ENCODE data around the gene ITPR3. TPM values are rescaled to one million over a fixed set of nuclear protein-coding genes. Genes with fewer than 3 reads are reported as not detected.
A peak's percentile ranks its signal among the peaks of the same experiment; 100 is the strongest.

The ITPR3 gene
- total RNA-seq, 1 experiment from 2014 or later, result 143 TPM

DNA sequence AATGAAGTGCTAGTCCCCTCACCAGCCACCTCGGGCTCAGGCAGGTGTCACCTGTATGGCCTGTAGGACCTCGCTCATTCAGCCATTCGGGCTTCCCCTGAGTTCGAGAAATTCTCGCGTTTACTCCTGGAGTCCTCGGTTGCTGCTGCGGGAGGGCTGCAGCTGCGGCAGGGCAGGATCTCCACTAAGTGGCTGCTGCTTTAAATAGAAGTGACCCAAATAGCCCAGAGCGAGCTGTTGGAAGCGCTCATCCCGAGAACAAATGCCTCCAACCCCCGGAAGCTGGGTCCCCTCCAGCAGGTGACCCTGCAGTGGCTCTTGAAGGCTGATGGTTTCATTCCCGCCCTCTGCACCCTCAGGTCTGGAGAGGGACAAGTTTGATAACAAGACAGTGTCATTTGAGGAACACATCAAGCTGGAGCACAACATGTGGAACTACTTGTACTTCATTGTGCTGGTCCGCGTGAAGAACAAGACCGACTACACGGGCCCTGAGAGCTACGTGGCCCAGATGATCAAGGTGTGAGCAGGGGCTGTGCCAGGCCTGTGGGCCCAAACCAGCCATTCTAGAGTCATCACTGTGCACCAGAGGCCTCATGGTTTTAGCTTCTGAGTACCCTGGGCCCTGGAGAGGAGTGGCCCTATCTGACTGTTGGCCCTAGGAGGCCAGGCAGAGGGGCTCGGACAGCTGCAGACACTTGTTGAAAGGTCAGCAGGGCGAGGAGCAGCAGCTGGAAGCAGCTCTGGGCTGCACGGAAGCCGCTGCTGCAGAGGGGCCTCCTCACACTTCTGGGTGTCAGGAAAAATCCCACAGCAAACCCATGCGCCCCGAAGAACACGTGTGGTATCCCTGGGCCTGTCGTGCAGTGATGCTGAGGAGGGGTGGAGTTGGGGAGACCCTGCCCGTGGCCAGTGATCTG lies 72.3 kb downstream of the ITPR3 start:
- H3K4me1 Mint-ChIP-seq (ENCODE audit: low read depth, unreplicated experiment), result peaks cover 9% of the 10 kb centered on the region
- TF ChIP-seq, protein P1, sequence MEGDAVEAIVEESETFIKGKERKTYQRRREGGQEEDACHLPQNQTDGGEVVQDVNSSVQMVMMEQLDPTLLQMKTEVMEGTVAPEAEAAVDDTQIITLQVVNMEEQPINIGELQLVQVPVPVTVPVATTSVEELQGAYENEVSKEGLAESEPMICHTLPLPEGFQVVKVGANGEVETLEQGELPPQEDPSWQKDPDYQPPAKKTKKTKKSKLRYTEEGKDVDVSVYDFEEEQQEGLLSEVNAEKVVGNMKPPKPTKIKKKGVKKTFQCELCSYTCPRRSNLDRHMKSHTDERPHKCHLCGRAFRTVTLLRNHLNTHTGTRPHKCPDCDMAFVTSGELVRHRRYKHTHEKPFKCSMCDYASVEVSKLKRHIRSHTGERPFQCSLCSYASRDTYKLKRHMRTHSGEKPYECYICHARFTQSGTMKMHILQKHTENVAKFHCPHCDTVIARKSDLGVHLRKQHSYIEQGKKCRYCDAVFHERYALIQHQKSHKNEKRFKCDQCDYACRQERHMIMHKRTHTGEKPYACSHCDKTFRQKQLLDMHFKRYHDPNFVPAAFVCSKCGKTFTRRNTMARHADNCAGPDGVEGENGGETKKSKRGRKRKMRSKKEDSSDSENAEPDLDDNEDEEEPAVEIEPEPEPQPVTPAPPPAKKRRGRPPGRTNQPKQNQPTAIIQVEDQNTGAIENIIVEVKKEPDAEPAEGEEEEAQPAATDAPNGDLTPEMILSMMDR (IDR thresholded peaks at IDR 0.05; ENCODE audit: unreplicated experiment), result no peak
- CTCF ChIA-PET, result interaction anchor here (0.8 kb wide), 1 partner anchor 18 kb away, joined by 3 read pairs; the partner anchor contains the start of gene UQCC2
- H3K27me3 Mint-ChIP-seq (ENCODE audit: unreplicated experiment), result no peaks in the 10 kb centered on the region
- H3K4me3 Mint-ChIP-seq (ENCODE audit: low read depth, unreplicated experiment), result no peak overlapping the region
- no TSS peak for BruUV-seq (replicated peaks)
- intact Hi-C loops (cut with micrococcal nuclease; ENCODE audit: unreplicated experiment), result no loop called here
- peaks cover 95% of the 10 kb centered on the region for H3K36me3 Mint-ChIP-seq (ENCODE audit: insufficient read depth, unreplicated experiment)
- H3K9me3 Mint-ChIP-seq (ENCODE audit: low read depth, unreplicated experiment), result no peaks in the 10 kb centered on the region
- no peak overlapping the region for H3K27ac Mint-ChIP-seq (ENCODE audit: unreplicated experiment)
- no peak for DNase-seq

DNA sequence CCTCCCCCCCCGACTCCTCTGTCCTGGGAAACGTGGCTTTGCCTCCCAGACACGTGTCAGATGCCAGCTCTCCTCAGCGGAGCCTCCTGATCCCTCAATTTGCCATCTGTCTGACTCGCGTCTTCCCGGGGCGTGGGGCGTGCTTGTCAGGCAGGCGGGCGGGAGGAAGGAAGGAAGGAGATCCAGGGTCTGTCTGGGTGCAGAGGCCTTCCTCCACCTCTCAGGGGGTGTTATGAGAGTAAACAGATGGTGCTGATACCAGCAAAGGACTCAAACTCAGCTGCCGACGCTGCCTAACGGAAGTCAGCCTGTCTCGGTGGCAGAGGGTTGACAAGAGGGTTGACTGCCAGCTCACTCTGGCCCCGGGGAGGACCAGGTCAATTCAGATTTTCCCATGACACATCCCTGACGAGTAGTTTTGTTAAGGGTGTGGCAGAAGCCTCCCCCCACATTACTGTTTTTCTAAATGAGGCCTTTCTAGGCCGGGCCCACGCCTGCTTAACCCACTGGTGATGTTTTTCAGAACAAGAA lies 73.3 kb downstream of the ITPR3 start:
- TF ChIP-seq, protein P1 (IDR thresholded peaks at IDR 0.05; ENCODE audit: unreplicated experiment), result no peak
- peaks cover 95% of the 10 kb centered on the region for H3K36me3 Mint-ChIP-seq (ENCODE audit: insufficient read depth, unreplicated experiment)
- no peak for DNase-seq

GRCh38 chr6:33694977-33695376 lies 73.9 kb downstream of the ITPR3 start:
- intact Hi-C loops (cut with micrococcal nuclease; ENCODE audit: unreplicated experiment), result no loop called here
- TF ChIP-seq, protein P1 (IDR thresholded peaks at IDR 0.05; ENCODE audit: unreplicated experiment), result no peak
- Mint-ChIP-seq H3K9me3 (ENCODE audit: low read depth, unreplicated experiment) (no peaks in the 10 kb centered on the region), H3K4me1 (ENCODE audit: low read depth, unreplicated experiment) (peaks cover 9% of the 10 kb centered on the region), H3K27ac (ENCODE audit: unreplicated experiment) (no peak overlapping the region), H3K36me3 (ENCODE audit: insufficient read depth, unreplicated experiment) (peaks cover 95% of the 10 kb centered on the region), H3K4me3 (ENCODE audit: low read depth, unreplicated experiment) (no peak overlapping the region), H3K27me3 (ENCODE audit: unreplicated experiment) (no peaks in the 10 kb centered on the region)
- no TSS peak for BruUV-seq (replicated peaks)
- DNase-seq, result no peak
- CTCF ChIA-PET, result no interaction called here

More for the DNA sequence above, 73.3 kb downstream of the ITPR3 start:
- no peaks in the 10 kb centered on the region for H3K27me3 Mint-ChIP-seq (ENCODE audit: unreplicated experiment)
- intact Hi-C loops (cut with micrococcal nuclease; ENCODE audit: unreplicated experiment), result no loop called here
- no TSS peak for BruUV-seq (replicated peaks)
- peaks cover 9% of the 10 kb centered on the region for H3K4me1 Mint-ChIP-seq (ENCODE audit: low read depth, unreplicated experiment)
- H3K9me3 Mint-ChIP-seq (ENCODE audit: low read depth, unreplicated experiment), result no peaks in the 10 kb centered on the region
- no peak overlapping the region for H3K4me3 Mint-ChIP-seq (ENCODE audit: low read depth, unreplicated experiment)
- peak overlapping the region; percentile 23 for H3K27ac Mint-ChIP-seq (ENCODE audit: unreplicated experiment)
- CTCF ChIA-PET, result interaction anchor here (0.8 kb wide), 1 partner anchor 17 kb away, joined by 3 read pairs; the partner anchor contains the start of gene UQCC2

DNA sequence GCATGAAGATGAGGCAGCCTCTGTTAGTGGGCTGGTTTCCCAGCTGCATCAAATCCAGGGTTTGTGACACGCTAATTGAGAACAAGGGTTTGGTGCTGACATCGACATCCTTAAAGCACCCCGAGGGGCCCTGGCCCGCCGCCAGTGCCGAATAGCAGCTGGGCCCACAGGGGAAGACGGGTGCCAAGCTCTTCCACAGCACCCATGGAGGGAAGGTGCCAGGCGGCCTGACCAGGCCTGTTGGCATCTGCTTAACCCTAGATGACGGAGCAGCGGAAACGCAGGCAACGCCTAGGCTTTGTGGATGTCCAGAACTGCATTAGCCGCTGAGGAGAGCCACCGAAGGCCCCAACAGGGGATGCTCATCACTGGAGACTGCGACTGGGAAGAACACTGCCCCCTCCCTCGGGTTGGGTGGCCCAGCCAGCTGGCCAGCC lies 74.3 kb downstream of the ITPR3 start:
- no peaks in the 10 kb centered on the region for H3K9me3 Mint-ChIP-seq (ENCODE audit: low read depth, unreplicated experiment)
- peaks cover 97% of the 10 kb centered on the region for H3K36me3 Mint-ChIP-seq (ENCODE audit: insufficient read depth, unreplicated experiment)
- CTCF ChIA-PET, result no interaction called here
- intact Hi-C loops (cut with micrococcal nuclease; ENCODE audit: unreplicated experiment), result no loop called here
- no peak overlapping the region for H3K27ac Mint-ChIP-seq (ENCODE audit: unreplicated experiment)
- no peaks in the 10 kb centered on the region for H3K27me3 Mint-ChIP-seq (ENCODE audit: unreplicated experiment)
- no peak overlapping the region for H3K4me3 Mint-ChIP-seq (ENCODE audit: low read depth, unreplicated experiment)
- TF ChIP-seq, protein P1 (IDR thresholded peaks at IDR 0.05; ENCODE audit: unreplicated experiment), result no peak
- no TSS peak for BruUV-seq (replicated peaks)
- no peak for DNase-seq
- peaks cover 9% of the 10 kb centered on the region for H3K4me1 Mint-ChIP-seq (ENCODE audit: low read depth, unreplicated experiment)
